ENCODE measurements around the gene APOBEC2. TPM values are rescaled to one million over a fixed set of nuclear protein-coding genes. Genes with fewer than 3 reads are reported as not detected.

Gene APOBEC2
- total and polyA plus RNA-seq, 9 of the 15 experiments (the other 6 are each of a cell fraction or from before 2014, with no cell fraction given), result 0.25 to 1.6 TPM; not detected in 7

DNA sequence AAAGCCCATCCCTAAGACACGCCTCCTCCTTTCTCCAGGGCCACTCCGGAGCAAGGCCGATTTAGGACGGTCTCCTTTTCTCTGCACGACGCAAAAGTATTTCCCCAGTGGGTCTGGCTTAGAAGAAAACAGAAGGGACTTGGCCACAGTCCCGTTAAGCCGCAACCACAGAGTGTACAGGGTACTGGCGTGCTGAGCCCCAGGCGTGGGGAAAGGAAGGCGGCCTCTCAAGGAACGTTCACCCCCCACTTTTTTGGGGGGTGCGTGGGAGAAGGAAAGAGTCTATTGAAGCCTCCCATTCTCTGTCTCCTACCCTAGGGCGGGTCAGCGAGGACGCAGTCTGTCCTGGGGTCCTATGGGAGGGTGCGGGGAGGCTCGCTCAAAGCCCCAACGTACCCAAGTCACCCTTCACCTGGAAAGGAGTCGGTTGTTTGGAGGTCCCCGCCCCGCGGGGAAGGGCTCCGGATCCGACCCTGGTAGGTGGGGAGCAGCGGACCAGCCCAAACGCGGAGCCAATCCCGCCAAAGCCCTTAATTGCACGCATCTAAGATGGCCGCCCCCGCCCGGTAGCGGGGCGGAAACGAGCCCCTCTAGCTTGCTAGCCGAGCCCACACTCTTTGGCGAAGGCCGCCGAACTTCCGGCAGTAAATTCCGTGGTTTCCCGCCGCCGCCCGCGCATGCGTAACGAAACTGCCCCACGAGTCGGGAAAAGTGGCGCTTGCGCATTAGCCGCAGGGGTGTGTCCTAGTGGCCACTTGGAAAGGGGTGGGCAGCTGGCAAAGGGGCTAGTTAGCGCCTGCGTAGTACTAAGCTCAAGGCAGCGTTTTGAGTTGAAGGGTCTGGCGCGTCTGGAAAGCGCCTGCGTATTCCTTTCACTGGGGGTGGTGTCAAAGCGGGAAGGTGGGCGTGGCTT is 19.2 kb downstream of the APOBEC2 start, which contains the start of gene OARD1 (continued):
- TF ChIP-seq L3MBTL2 (IDR thresholded peaks at IDR 0.05) (0 out of 2 replicates have a peak, but pooled peaks have one; percentile 35), ID3 (CRISPR knock-in tag; IDR thresholded peaks at IDR 0.05) (no peak), ID3 (tag; IDR thresholded peaks at IDR 0.05) (peak; percentile 79; the same call in 1 of the 2 replicates), FOXK2 (conservative IDR thresholded peaks at IDR 0.05 in 1 of 2, IDR thresholded peaks at IDR 0.05 in 1 of 2; ENCODE audit: low read depth in 2 of 2) (peak; percentile 45 to 66; a peak in 2 of 4 replicates), VEZF1 (CRISPR knock-in tag; IDR thresholded peaks at IDR 0.05) (peak; percentile 82), PCBP1 (IDR thresholded peaks at IDR 0.05; ENCODE audit: low read depth, low read length, poor library complexity, severe bottlenecking) (no peak), CXXC5 (CRISPR knock-in tag; IDR thresholded peaks at IDR 0.05) (peak; percentile 95), SIX5 (IDR thresholded peaks at IDR 0.05; ENCODE audit: borderline replicate concordance in 1 of 2, insufficient read depth in 1 of 2, low read depth in 1 of 2, low read length in 2 of 2) (0 out of 4 replicates have a peak, but pooled peaks have one; percentile 32 to 41), ZNF740 (CRISPR knock-in tag; IDR thresholded peaks at IDR 0.05) (peak; percentile 97), ZNF740 (tag; IDR thresholded peaks at IDR 0.05) (peak in 1 of 2 experiments; percentile 89; a peak in 2 of 4 replicates), ESRRA (IDR thresholded peaks at IDR 0.05; ENCODE audit: borderline replicate concordance, low read depth) (peak; percentile 21; the same call in 1 of the 2 replicates)
- TF ChIP-seq, protein P1, sequence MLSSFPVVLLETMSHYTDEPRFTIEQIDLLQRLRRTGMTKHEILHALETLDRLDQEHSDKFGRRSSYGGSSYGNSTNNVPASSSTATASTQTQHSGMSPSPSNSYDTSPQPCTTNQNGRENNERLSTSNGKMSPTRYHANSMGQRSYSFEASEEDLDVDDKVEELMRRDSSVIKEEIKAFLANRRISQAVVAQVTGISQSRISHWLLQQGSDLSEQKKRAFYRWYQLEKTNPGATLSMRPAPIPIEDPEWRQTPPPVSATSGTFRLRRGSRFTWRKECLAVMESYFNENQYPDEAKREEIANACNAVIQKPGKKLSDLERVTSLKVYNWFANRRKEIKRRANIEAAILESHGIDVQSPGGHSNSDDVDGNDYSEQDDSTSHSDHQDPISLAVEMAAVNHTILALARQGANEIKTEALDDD (IDR thresholded peaks at IDR 0.05), result no peak
- TF ChIP-seq, protein P2, sequence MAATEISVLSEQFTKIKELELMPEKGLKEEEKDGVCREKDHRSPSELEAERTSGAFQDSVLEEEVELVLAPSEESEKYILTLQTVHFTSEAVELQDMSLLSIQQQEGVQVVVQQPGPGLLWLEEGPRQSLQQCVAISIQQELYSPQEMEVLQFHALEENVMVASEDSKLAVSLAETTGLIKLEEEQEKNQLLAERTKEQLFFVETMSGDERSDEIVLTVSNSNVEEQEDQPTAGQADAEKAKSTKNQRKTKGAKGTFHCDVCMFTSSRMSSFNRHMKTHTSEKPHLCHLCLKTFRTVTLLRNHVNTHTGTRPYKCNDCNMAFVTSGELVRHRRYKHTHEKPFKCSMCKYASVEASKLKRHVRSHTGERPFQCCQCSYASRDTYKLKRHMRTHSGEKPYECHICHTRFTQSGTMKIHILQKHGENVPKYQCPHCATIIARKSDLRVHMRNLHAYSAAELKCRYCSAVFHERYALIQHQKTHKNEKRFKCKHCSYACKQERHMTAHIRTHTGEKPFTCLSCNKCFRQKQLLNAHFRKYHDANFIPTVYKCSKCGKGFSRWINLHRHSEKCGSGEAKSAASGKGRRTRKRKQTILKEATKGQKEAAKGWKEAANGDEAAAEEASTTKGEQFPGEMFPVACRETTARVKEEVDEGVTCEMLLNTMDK (IDR thresholded peaks at IDR 0.05; ENCODE audit: borderline replicate concordance, insufficient read depth, low read depth, low read length, poor library complexity, severe bottlenecking), result no peak

All from K562 (cell line).